Measurements from ENCODE around the gene TANC1. TPM values are rescaled to one million over a fixed set of nuclear protein-coding genes. Genes with fewer than 3 reads are reported as not detected.

The TANC1 gene
- total RNA-seq, 1 donor from 2014 or later = 36.9 TPM

DNA sequence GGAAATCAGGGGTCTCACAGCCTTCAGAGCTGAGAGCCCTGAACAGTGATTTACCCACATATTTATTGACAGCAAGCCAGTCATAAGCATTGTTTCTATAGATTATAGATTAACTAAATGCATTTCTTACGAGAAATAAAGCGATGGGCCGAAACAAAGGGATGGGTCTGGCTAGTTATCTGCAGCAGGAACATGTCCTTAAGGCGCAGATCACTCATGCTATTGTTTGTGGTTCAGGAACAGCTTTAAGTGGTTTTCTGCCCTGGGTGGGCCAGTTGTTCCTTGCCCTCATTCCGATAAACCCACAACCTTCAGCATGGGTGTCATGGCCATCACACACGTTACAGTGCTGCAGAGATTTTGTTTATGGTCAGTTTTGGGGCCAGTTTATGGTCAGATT lies 36.4 kb downstream of the TANC1 start:
- Mint-ChIP-seq H3K4me3 (ENCODE audit: unreplicated experiment) (no peak overlapping the region), H3K36me3 (ENCODE audit: unreplicated experiment) (peaks cover 27% of the 10 kb centered on the region), H3K9me3 (ENCODE audit: unreplicated experiment) (peaks cover 4% of the 10 kb centered on the region), H3K27me3 (ENCODE audit: unreplicated experiment) (no peaks in the 10 kb centered on the region), H3K27ac (ENCODE audit: unreplicated experiment) (no peak overlapping the region), H3K4me1 (ENCODE audit: unreplicated experiment) (peaks cover 14% of the 10 kb centered on the region)
- TF ChIP-seq, protein P1, sequence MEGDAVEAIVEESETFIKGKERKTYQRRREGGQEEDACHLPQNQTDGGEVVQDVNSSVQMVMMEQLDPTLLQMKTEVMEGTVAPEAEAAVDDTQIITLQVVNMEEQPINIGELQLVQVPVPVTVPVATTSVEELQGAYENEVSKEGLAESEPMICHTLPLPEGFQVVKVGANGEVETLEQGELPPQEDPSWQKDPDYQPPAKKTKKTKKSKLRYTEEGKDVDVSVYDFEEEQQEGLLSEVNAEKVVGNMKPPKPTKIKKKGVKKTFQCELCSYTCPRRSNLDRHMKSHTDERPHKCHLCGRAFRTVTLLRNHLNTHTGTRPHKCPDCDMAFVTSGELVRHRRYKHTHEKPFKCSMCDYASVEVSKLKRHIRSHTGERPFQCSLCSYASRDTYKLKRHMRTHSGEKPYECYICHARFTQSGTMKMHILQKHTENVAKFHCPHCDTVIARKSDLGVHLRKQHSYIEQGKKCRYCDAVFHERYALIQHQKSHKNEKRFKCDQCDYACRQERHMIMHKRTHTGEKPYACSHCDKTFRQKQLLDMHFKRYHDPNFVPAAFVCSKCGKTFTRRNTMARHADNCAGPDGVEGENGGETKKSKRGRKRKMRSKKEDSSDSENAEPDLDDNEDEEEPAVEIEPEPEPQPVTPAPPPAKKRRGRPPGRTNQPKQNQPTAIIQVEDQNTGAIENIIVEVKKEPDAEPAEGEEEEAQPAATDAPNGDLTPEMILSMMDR (IDR thresholded peaks at IDR 0.05) = no peak
- no peak for DNase-seq (ENCODE audit: extremely low spot score, unreplicated experiment)

DNA sequence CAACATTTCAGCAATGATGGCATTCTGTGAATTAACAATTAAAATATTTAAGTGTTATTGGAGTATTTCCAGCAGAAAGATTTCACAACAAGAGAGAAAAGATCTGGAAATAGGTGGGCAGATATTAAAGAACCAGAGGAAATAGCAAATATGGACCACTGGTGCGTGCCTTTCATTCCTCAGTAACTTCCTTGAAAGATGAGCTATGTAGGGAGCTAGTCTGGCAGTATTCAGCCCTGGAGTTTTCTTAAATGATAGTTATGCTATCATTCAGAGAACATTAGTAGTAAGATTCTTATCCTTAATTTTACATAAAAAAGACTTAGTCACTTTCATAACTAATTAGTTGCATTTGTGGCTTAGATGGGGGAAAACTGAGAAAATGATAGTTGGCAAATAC lies 41.5 kb downstream of the TANC1 start:
- H3K9me3 Mint-ChIP-seq (ENCODE audit: unreplicated experiment) = peaks cover 4% of the 10 kb centered on the region
- TF ChIP-seq, protein P1 (IDR thresholded peaks at IDR 0.05) = no peak
- no peak overlapping the region for H3K4me3 Mint-ChIP-seq (ENCODE audit: unreplicated experiment)
- no peak for DNase-seq (ENCODE audit: extremely low spot score, unreplicated experiment)
- H3K27me3 Mint-ChIP-seq (ENCODE audit: unreplicated experiment) = no peaks in the 10 kb centered on the region
- H3K27ac Mint-ChIP-seq (ENCODE audit: unreplicated experiment) = peak overlapping the region; percentile 52
- H3K36me3 Mint-ChIP-seq (ENCODE audit: unreplicated experiment) = peaks cover 31% of the 10 kb centered on the region
- peaks cover 19% of the 10 kb centered on the region for H3K4me1 Mint-ChIP-seq (ENCODE audit: unreplicated experiment)

DNA sequence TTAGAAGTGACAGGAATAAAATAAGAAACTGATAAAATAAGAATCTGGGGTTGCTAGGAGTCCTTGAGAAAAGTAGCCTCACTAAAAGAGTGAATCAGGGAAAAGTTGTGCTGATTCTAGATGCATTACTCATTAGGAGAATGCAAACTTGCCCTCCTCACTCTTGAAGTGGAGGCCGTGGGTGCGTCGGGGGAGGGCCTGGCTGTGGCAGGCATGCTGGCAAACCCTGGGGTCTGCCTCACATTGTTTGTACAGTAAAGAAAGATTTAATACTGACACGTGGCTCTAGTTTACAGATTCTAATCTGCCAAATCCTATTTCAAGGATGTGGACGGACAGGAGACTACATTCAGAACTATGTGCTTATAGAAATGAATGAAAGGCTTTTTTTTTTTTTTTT lies 41.9 kb downstream of the TANC1 start:
- Mint-ChIP-seq H3K27me3 (ENCODE audit: unreplicated experiment) (no peaks in the 10 kb centered on the region), H3K4me3 (ENCODE audit: unreplicated experiment) (no peak overlapping the region), H3K36me3 (ENCODE audit: unreplicated experiment) (peaks cover 32% of the 10 kb centered on the region)

GRCh38 chr2:159010963-159011362 lies 42.5 kb downstream of the TANC1 start:
- H3K36me3 Mint-ChIP-seq (ENCODE audit: unreplicated experiment) = peaks cover 38% of the 10 kb centered on the region
- DNase-seq (ENCODE audit: extremely low spot score, unreplicated experiment) = no peak
- H3K27me3 Mint-ChIP-seq (ENCODE audit: unreplicated experiment) = no peaks in the 10 kb centered on the region
- TF ChIP-seq, protein P1 (IDR thresholded peaks at IDR 0.05) = no peak
- H3K4me1 Mint-ChIP-seq (ENCODE audit: unreplicated experiment) = peaks cover 19% of the 10 kb centered on the region
- H3K27ac Mint-ChIP-seq (ENCODE audit: unreplicated experiment) = no peak overlapping the region
- no peak overlapping the region for H3K4me3 Mint-ChIP-seq (ENCODE audit: unreplicated experiment)
- H3K9me3 Mint-ChIP-seq (ENCODE audit: unreplicated experiment) = peaks cover 10% of the 10 kb centered on the region

More for the DNA sequence above, 41.9 kb downstream of the TANC1 start:
- Mint-ChIP-seq H3K9me3 (ENCODE audit: unreplicated experiment) (peaks cover 4% of the 10 kb centered on the region), H3K27ac (ENCODE audit: unreplicated experiment) (peak overlapping the region; percentile 52), H3K4me1 (ENCODE audit: unreplicated experiment) (peaks cover 19% of the 10 kb centered on the region)
- TF ChIP-seq, protein P1 (IDR thresholded peaks at IDR 0.05) = no peak
- DNase-seq (ENCODE audit: extremely low spot score, unreplicated experiment) = no peak

DNA sequence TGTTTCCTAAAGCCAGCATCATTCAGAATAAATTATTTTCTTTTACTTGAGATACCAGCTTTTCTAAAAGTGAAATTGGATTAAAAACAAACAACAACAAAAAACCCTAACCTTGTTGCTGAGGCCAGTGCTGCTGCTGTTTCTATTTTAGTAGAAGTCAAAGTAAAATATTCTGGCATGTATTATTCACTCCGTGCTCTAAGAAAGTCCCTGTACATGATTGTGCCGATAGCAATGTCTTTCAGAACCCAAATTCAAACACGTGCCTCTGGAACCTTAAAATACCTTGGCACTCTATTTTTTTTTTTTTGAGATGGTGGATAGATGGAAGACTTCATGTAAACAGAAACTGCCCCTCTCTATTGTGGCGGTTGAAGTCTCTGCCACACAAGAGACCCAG lies 43.7 kb downstream of the TANC1 start:
- H3K36me3 Mint-ChIP-seq (ENCODE audit: unreplicated experiment) = peaks cover 46% of the 10 kb centered on the region
- DNase-seq (ENCODE audit: extremely low spot score, unreplicated experiment) = no peak
- TF ChIP-seq, protein P1 (IDR thresholded peaks at IDR 0.05) = no peak
- no peak overlapping the region for H3K4me3 Mint-ChIP-seq (ENCODE audit: unreplicated experiment)
- H3K9me3 Mint-ChIP-seq (ENCODE audit: unreplicated experiment) = peaks cover 12% of the 10 kb centered on the region
- no peak overlapping the region for H3K27ac Mint-ChIP-seq (ENCODE audit: unreplicated experiment)
- peaks cover 22% of the 10 kb centered on the region for H3K4me1 Mint-ChIP-seq (ENCODE audit: unreplicated experiment)
- H3K27me3 Mint-ChIP-seq (ENCODE audit: unreplicated experiment) = no peaks in the 10 kb centered on the region
